ENCODE measurements around the gene NFIL3. TPM values are rescaled to one million over a fixed set of nuclear protein-coding genes. Genes with fewer than 3 reads are reported as not detected.

The NFIL3 gene
- total and polyA plus RNA-seq, 2 donors (not counting 1 experiment from before 2014, with no cell fraction given), result 2.7 to 14.3 TPM

- H3K36me3 ChIP-seq (replicated peaks in 1 of 2; ENCODE audit: control extremely low read depth in 1 of 2, control insufficient read depth in 1 of 2, extremely low read depth in 1 of 2, insufficient read depth in 2 of 2, low read length in 1 of 2), result no peaks in the 10 kb centered on the region
- Mint-ChIP-seq H3K4me1 (no peaks in the 10 kb centered on the region), H3K27ac (no peak overlapping the region), H3K9me3 (ENCODE audit: insufficient read depth) (peaks cover 2% of the 10 kb centered on the region), H3K4me3 (no peak overlapping the region), H3K27me3 (peaks cover 3% of the 10 kb centered on the region)
- H3K9ac ChIP-seq (ENCODE audit: low read length), result no peak overlapping the region
- DNase-seq (no peak), ATAC-seq (ENCODE audit: low read depth) (no peak)
- H3K4me3 ChIP-seq (ENCODE audit: control extremely low read depth in 1 of 5, extremely low read depth in 1 of 5, insufficient read depth in 1 of 5, low read depth in 2 of 5, low read length in 4 of 5), result no peak overlapping the region
- TF ChIP-seq CTCF (IDR thresholded peaks at IDR 0.05), result no peak
- no peak for TF ChIP-seq EZH2 (IDR thresholded peaks at IDR 0.05; ENCODE audit: borderline replicate concordance, insufficient read depth, low read depth, low read length, poor library complexity, severe bottlenecking)
- no peaks in the 10 kb centered on the region for H3K27me3 ChIP-seq (replicated peaks in 1 of 4; ENCODE audit: control extremely low read depth in 1 of 4, control insufficient read depth in 3 of 4, insufficient read depth in 4 of 4, low read length in 3 of 4)
- H4K20me1 ChIP-seq (ENCODE audit: control insufficient read depth, insufficient read depth, low read length, poor library complexity, severe bottlenecking), result no peaks in the 10 kb centered on the region
- no peak overlapping the region for H2AFZ ChIP-seq (ENCODE audit: insufficient read depth, low read depth, low read length, poor library complexity, severe bottlenecking)
- intact Hi-C loops (cut with micrococcal nuclease), result no loop called here
- H3K4me2 ChIP-seq (replicated peaks; ENCODE audit: low read depth, low read length, poor library complexity, severe bottlenecking), result no peak overlapping the region
- H3K9me3 ChIP-seq (ENCODE audit: control extremely low read depth in 1 of 3, control insufficient read depth in 2 of 3, insufficient read depth in 1 of 3, low read length in 2 of 3), result peaks cover 0 to 2% (median 0%) of the 10 kb centered on the region in 3 donors
- H3K4me1 ChIP-seq (ENCODE audit: control insufficient read depth in 2 of 2, insufficient read depth in 2 of 2, low read length in 2 of 2), result no peaks in the 10 kb centered on the region
- 87% methylated on average over 3 of the region's 4 CpGs for WGBS (ENCODE audit: insufficient coverage)
- H3K27ac ChIP-seq (ENCODE audit: low read length in 2 of 2), result no peak overlapping the region
- no peaks in the 10 kb centered on the region for H3K79me2 ChIP-seq (ENCODE audit: control insufficient read depth, insufficient read depth, low read length)
- CTCF ChIA-PET, result interaction anchor here (0.6 kb wide), 1 partner anchor 289 kb away, joined by 3 read pairs; no protein-coding TSS in a partner anchor
- POLR2A ChIA-PET, result no interaction called here
These were observed 47.4 kb downstream of the NFIL3 start for GRCh38 chr9:91376239-91376638.

GRCh38 chr9:91374939-91375338 is 48.7 kb downstream of the NFIL3 start:
- H3K27ac ChIP-seq (ENCODE audit: low read length in 2 of 2), result no peak overlapping the region
- intact Hi-C loops (cut with micrococcal nuclease), result no loop called here
- Mint-ChIP-seq H3K4me3 (no peak overlapping the region), H3K27me3 (peaks cover 3% of the 10 kb centered on the region), H3K4me1 (no peaks in the 10 kb centered on the region), H3K27ac (no peak overlapping the region), H3K9me3 (ENCODE audit: insufficient read depth) (peaks cover 2% of the 10 kb centered on the region)
- no peak overlapping the region for H3K9ac ChIP-seq (ENCODE audit: low read length)
- H2AFZ ChIP-seq (ENCODE audit: insufficient read depth, low read depth, low read length, poor library complexity, severe bottlenecking), result no peak overlapping the region
- no peak for ATAC-seq (ENCODE audit: low read depth)
- ChIA-PET CTCF (no interaction called here), POLR2A (no interaction called here)
- H3K36me3 ChIP-seq (replicated peaks in 1 of 2; ENCODE audit: control extremely low read depth in 1 of 2, control insufficient read depth in 1 of 2, extremely low read depth in 1 of 2, insufficient read depth in 2 of 2, low read length in 1 of 2), result no peaks in the 10 kb centered on the region
- no peaks in the 10 kb centered on the region for H3K79me2 ChIP-seq (ENCODE audit: control insufficient read depth, insufficient read depth, low read length)
- DNase-seq, result no peak
- H3K4me3 ChIP-seq (ENCODE audit: control extremely low read depth in 1 of 5, extremely low read depth in 1 of 5, insufficient read depth in 1 of 5, low read depth in 2 of 5, low read length in 4 of 5), result no peak overlapping the region
- H3K4me2 ChIP-seq (replicated peaks; ENCODE audit: low read depth, low read length, poor library complexity, severe bottlenecking), result no peak overlapping the region
- H3K4me1 ChIP-seq (ENCODE audit: control insufficient read depth in 2 of 2, insufficient read depth in 2 of 2, low read length in 2 of 2), result no peaks in the 10 kb centered on the region
- TF ChIP-seq CTCF (IDR thresholded peaks at IDR 0.05) (no peak), EZH2 (IDR thresholded peaks at IDR 0.05; ENCODE audit: borderline replicate concordance, insufficient read depth, low read depth, low read length, poor library complexity, severe bottlenecking) (no peak)
- peaks cover 0 to 2% (median 0%) of the 10 kb centered on the region in 3 donors for H3K9me3 ChIP-seq (ENCODE audit: control extremely low read depth in 1 of 3, control insufficient read depth in 2 of 3, insufficient read depth in 1 of 3, low read length in 2 of 3)
- no peaks in the 10 kb centered on the region for H4K20me1 ChIP-seq (ENCODE audit: control insufficient read depth, insufficient read depth, low read length, poor library complexity, severe bottlenecking)
- no peaks in the 10 kb centered on the region for H3K27me3 ChIP-seq (replicated peaks in 1 of 4; ENCODE audit: control extremely low read depth in 1 of 4, control insufficient read depth in 3 of 4, insufficient read depth in 4 of 4, low read length in 3 of 4)
- WGBS (ENCODE audit: insufficient coverage), result no CpG with 5 or more reads among the region's 3 CpGs
